RWPE2 (cell line): ENCODE measurements around the gene RIC8A.

Experiments used
- ATAC-seq: fragments of 200-7000 bp; cut with Tn5 transposase; 3 replicates; pipeline ENCODE4 v1.9.1; 2021; ENCODE audit warnings: low read depth
- DNase-seq: peaks from one replicate; pipeline ENCODE4 v3.0.0-alpha.2; 2020; ENCODE audit warnings: low spot score
- H3K27ac ChIP-seq: fragments of 450-650 bp; 2 replicates; pipeline ENCODE4 v1.5.1; 2017; ENCODE audit warnings: mild to moderate bottlenecking; ENCODE audit not compliant: poor library complexity, severe bottlenecking
- H3K27me3 ChIP-seq: fragments of 250-450 bp; sonication (Bioruptor Pico); 2 replicates; pipeline ENCODE4 v1.5.1; 2021; ENCODE audit warnings: mild to moderate bottlenecking, moderate library complexity; ENCODE audit not compliant: insufficient read depth, poor library complexity, severe bottlenecking
- H3K36me3 ChIP-seq: fragments of 250-450 bp; sonication (Bioruptor Pico); 2 replicates; pipeline ENCODE4 v1.5.1; 2020; ENCODE audit warnings: low read depth, mild to moderate bottlenecking, moderate library complexity
- H3K4me1 ChIP-seq: fragments of 250-450 bp; sonication (Bioruptor Pico); 2 replicates; pipeline ENCODE4 v1.5.1; 2021; ENCODE audit warnings: mild to moderate bottlenecking, moderate library complexity; ENCODE audit not compliant: insufficient read depth, poor library complexity, severe bottlenecking
- H3K4me3 ChIP-seq: fragments of 250-450 bp; sonication (Bioruptor Pico); 2 replicates; pipeline ENCODE4 v1.5.1; 2021; ENCODE audit warnings: mild to moderate bottlenecking, moderate library complexity; ENCODE audit not compliant: severe bottlenecking
- H3K9me3 ChIP-seq: fragments of 250-450 bp; sonication (Bioruptor Pico); 2 replicates; pipeline ENCODE4 v1.5.1; 2021; ENCODE audit warnings: mild to moderate bottlenecking, moderate library complexity; ENCODE audit not compliant: severe bottlenecking
- TF ChIP-seq, protein P1 (sequence below): fragments of 450-650 bp; IDR thresholded peaks from one replicate; pipeline ENCODE4 v1.5.1; 2017; ENCODE audit warnings: mild to moderate bottlenecking, moderate library complexity; ENCODE audit not compliant: poor library complexity, severe bottlenecking

The RIC8A gene

DNA sequence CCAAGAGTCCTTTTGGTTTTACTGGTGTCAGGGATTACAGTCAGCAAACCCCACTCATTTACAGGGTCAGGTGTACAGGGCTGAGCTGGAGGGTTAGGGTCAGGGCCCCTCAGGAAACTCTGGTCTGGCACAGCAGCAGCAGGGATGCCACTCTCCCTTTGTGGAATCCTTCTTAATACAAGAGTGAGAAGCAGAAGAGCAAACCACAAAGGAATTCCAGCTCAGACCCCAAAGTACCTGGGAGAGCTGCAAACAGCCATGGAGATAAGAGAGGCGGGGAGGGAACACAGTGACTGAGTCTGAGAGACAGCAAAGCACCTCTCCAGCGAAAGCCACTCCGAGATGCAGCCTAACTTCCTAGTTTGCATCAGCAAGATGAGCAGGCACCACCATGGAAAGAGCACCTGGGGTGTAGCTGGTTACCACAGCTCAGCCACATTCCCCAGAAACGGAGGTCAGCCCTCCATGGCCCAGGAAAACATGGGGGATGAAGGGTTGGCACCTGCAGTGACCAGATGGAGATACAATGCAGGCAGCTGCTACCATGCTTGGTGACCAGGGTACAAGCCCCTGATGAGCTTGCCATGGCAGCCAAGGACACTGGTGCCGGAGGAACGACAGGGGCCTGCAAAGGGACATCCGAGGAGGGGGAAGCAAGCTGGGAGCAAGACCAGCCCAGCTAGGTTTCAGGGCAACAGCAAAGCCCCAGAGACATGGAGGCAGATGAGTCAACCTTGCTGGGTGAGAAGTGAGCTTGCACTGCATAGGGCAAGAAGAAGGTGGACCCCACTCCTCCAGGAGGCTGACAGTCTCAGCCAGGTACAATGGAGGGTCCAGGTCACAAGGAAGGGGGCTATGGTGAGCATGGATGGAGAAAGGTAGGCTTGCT, 4.2 kb upstream of the RIC8A start:
- no peaks in the 10 kb centered on the region for H3K27me3 ChIP-seq
- DNase-seq: no peak
- no peak overlapping the region for H3K4me3 ChIP-seq
- no peak overlapping the region for H3K27ac ChIP-seq
- no peaks in the 10 kb centered on the region for H3K4me1 ChIP-seq
- peaks cover 8% of the 10 kb centered on the region for H3K36me3 ChIP-seq
- TF ChIP-seq, protein P1, sequence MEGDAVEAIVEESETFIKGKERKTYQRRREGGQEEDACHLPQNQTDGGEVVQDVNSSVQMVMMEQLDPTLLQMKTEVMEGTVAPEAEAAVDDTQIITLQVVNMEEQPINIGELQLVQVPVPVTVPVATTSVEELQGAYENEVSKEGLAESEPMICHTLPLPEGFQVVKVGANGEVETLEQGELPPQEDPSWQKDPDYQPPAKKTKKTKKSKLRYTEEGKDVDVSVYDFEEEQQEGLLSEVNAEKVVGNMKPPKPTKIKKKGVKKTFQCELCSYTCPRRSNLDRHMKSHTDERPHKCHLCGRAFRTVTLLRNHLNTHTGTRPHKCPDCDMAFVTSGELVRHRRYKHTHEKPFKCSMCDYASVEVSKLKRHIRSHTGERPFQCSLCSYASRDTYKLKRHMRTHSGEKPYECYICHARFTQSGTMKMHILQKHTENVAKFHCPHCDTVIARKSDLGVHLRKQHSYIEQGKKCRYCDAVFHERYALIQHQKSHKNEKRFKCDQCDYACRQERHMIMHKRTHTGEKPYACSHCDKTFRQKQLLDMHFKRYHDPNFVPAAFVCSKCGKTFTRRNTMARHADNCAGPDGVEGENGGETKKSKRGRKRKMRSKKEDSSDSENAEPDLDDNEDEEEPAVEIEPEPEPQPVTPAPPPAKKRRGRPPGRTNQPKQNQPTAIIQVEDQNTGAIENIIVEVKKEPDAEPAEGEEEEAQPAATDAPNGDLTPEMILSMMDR: no peak
- ATAC-seq: no peak
- H3K9me3 ChIP-seq: no peaks in the 10 kb centered on the region

DNA sequence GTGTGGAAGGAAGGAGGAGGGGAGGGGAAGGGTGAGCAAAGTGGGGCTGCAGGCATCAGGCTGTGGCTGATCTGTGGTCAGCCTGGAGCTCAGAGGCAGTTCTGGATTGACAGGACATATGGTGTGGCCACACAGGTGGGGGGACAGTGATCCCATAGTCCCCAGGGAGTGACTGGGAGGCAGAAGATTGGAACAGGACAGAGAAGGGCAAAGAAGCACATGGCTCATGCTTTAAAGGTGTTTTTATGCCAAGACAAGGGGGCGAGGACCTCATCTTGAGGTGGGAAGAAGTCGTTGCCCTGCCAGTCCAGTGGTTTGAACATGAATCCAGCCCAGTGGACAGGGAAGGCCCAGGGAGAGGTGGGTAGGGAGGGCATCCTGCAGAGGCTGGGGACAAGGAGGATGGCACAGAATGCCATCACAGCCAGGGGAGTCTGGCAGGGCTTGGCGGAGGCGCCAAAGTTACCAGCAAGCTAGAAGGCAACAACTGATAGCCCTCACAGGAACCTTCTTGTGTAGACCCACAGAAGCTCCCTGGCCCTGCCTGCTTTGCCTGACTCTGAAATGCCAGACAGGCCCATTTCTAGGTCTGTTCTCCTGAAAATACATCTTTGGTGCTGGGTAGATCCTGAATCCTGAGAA, 3.4 kb upstream of the RIC8A start:
- Histone ChIP-seq H3K4me3 (no peak overlapping the region), H3K27me3 (no peaks in the 10 kb centered on the region), H3K4me1 (no peaks in the 10 kb centered on the region), H3K9me3 (no peaks in the 10 kb centered on the region), H3K27ac (no peak overlapping the region), H3K36me3 (peaks cover 8% of the 10 kb centered on the region)
- no peak for ATAC-seq
- TF ChIP-seq, protein P1: no peak
- DNase-seq: no peak

DNA sequence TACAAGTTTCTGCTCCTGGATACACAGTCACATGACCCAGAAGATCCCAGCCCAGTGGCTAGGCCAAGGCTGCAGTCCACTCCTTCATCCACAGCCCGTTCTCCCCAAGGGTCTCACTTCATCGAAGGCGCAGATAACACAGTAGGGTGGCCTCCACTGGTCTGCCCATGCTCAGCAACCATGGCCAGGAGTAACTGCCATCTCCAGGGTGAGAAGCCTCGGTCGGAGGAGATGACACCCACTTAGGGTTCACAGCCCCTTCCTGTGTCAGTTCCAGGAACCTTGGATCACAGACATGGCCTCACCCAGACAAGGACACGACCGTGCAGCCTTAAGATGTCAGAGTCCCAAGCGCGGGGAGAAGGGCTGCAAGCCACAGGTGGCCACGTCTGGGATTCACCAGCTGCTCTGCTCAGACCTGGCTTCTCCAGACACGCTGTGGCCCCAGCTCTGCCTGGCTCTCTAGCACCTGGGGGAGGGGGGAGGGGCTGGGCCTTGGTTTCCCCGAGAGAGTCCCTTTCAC, 2.9 kb upstream of the RIC8A start:
- no peak for DNase-seq
- Histone ChIP-seq H3K4me3 (no peak overlapping the region), H3K27ac (no peak overlapping the region), H3K4me1 (peaks cover 1% of the 10 kb centered on the region), H3K36me3 (peaks cover 12% of the 10 kb centered on the region), H3K27me3 (no peaks in the 10 kb centered on the region), H3K9me3 (no peaks in the 10 kb centered on the region)
- no peak for ATAC-seq
- TF ChIP-seq, protein P1: no peak

DNA sequence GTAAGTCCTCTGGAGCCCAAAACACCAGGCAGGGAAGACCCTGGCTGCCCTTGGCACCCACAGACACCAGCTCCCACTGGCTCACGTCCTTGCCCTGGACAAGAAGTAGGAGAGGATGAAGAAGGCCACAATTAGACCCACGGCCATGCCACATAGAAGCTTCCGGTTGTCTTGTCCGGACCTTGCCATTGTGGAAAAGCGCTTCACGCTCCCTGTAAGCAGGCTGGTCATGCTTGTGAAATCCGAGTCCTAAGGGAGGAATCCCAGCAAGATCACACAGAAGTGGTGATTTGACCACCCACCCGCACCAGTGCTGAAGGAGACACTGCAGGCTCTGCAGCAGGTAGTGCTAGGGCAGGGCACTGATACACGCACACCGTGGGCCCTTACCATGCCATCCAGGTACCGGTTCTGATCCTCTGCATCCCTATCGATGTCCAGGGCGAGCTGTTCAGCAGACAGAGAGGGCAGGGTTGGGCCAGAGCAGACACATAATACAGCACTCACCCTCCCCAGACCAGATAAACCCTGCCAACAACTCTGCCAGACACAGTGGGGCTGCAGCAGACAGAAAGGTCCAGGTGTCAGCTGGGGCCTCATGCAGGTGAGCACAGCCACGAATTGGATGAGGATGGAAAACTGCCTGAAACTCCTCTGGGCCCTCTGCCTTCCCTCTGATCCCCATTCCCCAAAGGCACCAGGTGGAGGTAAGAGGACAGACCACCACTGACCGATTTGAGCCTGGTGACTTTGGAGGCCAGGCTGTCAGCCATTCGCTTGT, 2.1 kb upstream of the RIC8A start:
- H3K36me3 ChIP-seq: peaks cover 20% of the 10 kb centered on the region
- ATAC-seq (no peak), DNase-seq (no peak)
- H3K27ac ChIP-seq: no peak overlapping the region
- peaks cover 9% of the 10 kb centered on the region for H3K4me1 ChIP-seq
- H3K9me3 ChIP-seq: no peaks in the 10 kb centered on the region
- TF ChIP-seq, protein P1: no peak
- no peaks in the 10 kb centered on the region for H3K27me3 ChIP-seq
- no peak overlapping the region for H3K4me3 ChIP-seq
